ENCODE measurements around the gene ZNF853.

ZNF853 gene

GRCh38 chr7:6634021-6634420 lies 18.6 kb downstream of the ZNF853 start:
- in situ Hi-C loops (cut with MboI; ENCODE audit: low sequenced_read_pairs), result loop anchor here (25.0 kb wide), 1 partner anchor 103 kb away; no protein-coding TSS in a partner anchor

GRCh38 chr7:6634971-6635370 lies 19.6 kb downstream of the ZNF853 start:
- in situ Hi-C loops (cut with MboI; ENCODE audit: low sequenced_read_pairs), result loop anchor here (25.0 kb wide), 1 partner anchor 102 kb away; no protein-coding TSS in a partner anchor

- in situ Hi-C loops (cut with MboI; ENCODE audit: low sequenced_read_pairs), result loop anchor here (25.0 kb wide), 1 partner anchor 100 kb away; no protein-coding TSS in a partner anchor
Observed at GRCh38 chr7:6636741-6637543, 21.5 kb downstream of the ZNF853 start, which contains the start of gene ZNF316. Gene ZNF316, plus strand, starts transcription at chr7:6637318. Its CDS starts 5,092 bp downstream, at chr7:6642410.

- in situ Hi-C loops (cut with MboI; ENCODE audit: low sequenced_read_pairs), result loop anchor here (25.0 kb wide), 1 partner anchor 100 kb away; no protein-coding TSS in a partner anchor
Observed at GRCh38 chr7:6637544-6638229, 22.3 kb downstream of the ZNF853 start.

- in situ Hi-C loops (cut with MboI; ENCODE audit: low sequenced_read_pairs), result loop anchor here (25.0 kb wide), 1 partner anchor 98 kb away; no protein-coding TSS in a partner anchor
Observed at GRCh38 chr7:6639032-6639431, 23.6 kb downstream of the ZNF853 start.

GRCh38 chr7:6639627-6640026 lies 24.2 kb downstream of the ZNF853 start:
- in situ Hi-C loops (cut with MboI; ENCODE audit: low sequenced_read_pairs), result loop anchor here (25.0 kb wide), 1 partner anchor 98 kb away; no protein-coding TSS in a partner anchor

- in situ Hi-C loops (cut with MboI; ENCODE audit: low sequenced_read_pairs), result loop anchor here (25.0 kb wide), 1 partner anchor 97 kb away; no protein-coding TSS in a partner anchor
Observed at GRCh38 chr7:6640246-6640721, 24.9 kb downstream of the ZNF853 start.

GRCh38 chr7:6641305-6642035 lies 26.1 kb downstream of the ZNF853 start:
- in situ Hi-C loops (cut with MboI; ENCODE audit: low sequenced_read_pairs), result loop anchor here (25.0 kb wide), 1 partner anchor 96 kb away; no protein-coding TSS in a partner anchor

GRCh38 chr7:6642239-6642839 lies 26.9 kb downstream of the ZNF853 start:
- in situ Hi-C loops (cut with MboI; ENCODE audit: low sequenced_read_pairs), result loop anchor here (25.0 kb wide), 1 partner anchor 95 kb away; no protein-coding TSS in a partner anchor

GRCh38 chr7:6642861-6643640 lies 27.6 kb downstream of the ZNF853 start:
- in situ Hi-C loops (cut with MboI; ENCODE audit: low sequenced_read_pairs), result loop anchor here (25.0 kb wide), 1 partner anchor 94 kb away; no protein-coding TSS in a partner anchor

GRCh38 chr7:6643915-6644625 lies 28.7 kb downstream of the ZNF853 start:
- in situ Hi-C loops (cut with MboI; ENCODE audit: low sequenced_read_pairs), result loop anchor here (25.0 kb wide), 1 partner anchor 93 kb away; no protein-coding TSS in a partner anchor

- in situ Hi-C loops (cut with MboI; ENCODE audit: low sequenced_read_pairs), result loop anchor here (25.0 kb wide), 1 partner anchor 93 kb away; no protein-coding TSS in a partner anchor
Observed at GRCh38 chr7:6644728-6645127, 29.3 kb downstream of the ZNF853 start.

- in situ Hi-C loops (cut with MboI; ENCODE audit: low sequenced_read_pairs), result loop anchor here (25.0 kb wide), 1 partner anchor 91 kb away; no protein-coding TSS in a partner anchor
Observed at GRCh38 chr7:6646465-6646864, 31.1 kb downstream of the ZNF853 start.

GRCh38 chr7:6647080-6647479 lies 31.7 kb downstream of the ZNF853 start:
- in situ Hi-C loops (cut with MboI; ENCODE audit: low sequenced_read_pairs), result loop anchor here (25.0 kb wide), 1 partner anchor 90 kb away; no protein-coding TSS in a partner anchor

GRCh38 chr7:6647541-6647940 lies 32.1 kb downstream of the ZNF853 start:
- in situ Hi-C loops (cut with MboI; ENCODE audit: low sequenced_read_pairs), result loop anchor here (25.0 kb wide), 1 partner anchor 90 kb away; no protein-coding TSS in a partner anchor

GRCh38 chr7:6648066-6648814 lies 32.8 kb downstream of the ZNF853 start:
- in situ Hi-C loops (cut with MboI; ENCODE audit: low sequenced_read_pairs), result loop anchor here (25.0 kb wide), 1 partner anchor 89 kb away; no protein-coding TSS in a partner anchor

- in situ Hi-C loops (cut with MboI; ENCODE audit: low sequenced_read_pairs), result loop anchor here (25.0 kb wide), 1 partner anchor 89 kb away; no protein-coding TSS in a partner anchor
Observed at GRCh38 chr7:6648815-6649104, 33.4 kb downstream of the ZNF853 start.
